ENCODE results near the gene CCNL1. TPM values are rescaled to one million over a fixed set of nuclear protein-coding genes. Genes with fewer than 3 reads are reported as not detected.

The CCNL1 gene
- total and polyA plus RNA-seq, 2 of the 8 experiments (the other 6 are each of a cell fraction or from before 2014, with no cell fraction given): 64.5 to 68.6 TPM

DNA sequence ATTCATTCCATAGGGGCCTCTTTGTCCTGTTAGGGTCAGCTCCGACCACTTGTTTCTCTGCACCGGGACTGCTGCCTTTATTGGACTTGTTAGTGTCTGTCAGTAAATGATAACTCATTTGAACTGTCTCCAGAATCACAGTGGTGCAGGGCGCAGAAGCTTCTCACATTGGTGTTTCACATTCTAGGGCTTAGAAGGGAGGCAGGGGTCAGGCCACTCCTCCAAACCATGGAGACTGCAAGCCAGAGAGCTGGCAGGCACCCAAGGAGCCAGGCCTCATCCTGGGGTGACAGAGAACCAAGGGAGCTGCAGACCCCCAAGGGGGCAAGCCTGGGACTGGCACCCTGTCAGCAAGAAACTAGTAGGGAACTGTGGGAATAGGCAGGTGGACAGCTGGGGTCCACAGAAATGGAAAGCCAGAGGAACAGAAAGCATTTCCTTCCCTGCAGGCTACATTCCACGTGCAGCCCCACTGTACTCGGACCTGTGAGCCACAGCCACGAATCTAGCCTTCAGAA is 49.1 kb downstream of the CCNL1 start:
- Histone ChIP-seq H2BK120ac (replicated peaks; ENCODE audit: low read depth, low read length) (no peak overlapping the region), H3K23ac (ENCODE audit: insufficient read length) (no peak overlapping the region), H2BK12ac (ENCODE audit: low read depth, low read length) (no peak overlapping the region), H3K4me3 (ENCODE audit: extremely low read depth in 1 of 4, insufficient read depth in 2 of 4, low read depth in 3 of 4, low read length in 4 of 4) (no peak overlapping the region), H2BK5ac (ENCODE audit: low read depth, low read length) (no peak overlapping the region), H3K4me1 (replicated peaks in 1 of 4; ENCODE audit: control insufficient read depth in 3 of 4, insufficient read depth in 4 of 4, low read length in 3 of 4) (peaks cover 0 to 6% (median 2%) of the 10 kb centered on the region in 4 experiments; a peak in 3 of 7 replicates), H3K27ac (ENCODE audit: low read depth, low read length) (no peak overlapping the region), H3K56ac (replicated peaks; ENCODE audit: insufficient read length, low read depth, low read length) (no peak overlapping the region), H3K18ac (ENCODE audit: extremely low read depth, low read length) (no peak overlapping the region), H2BK15ac (ENCODE audit: low read length) (no peak overlapping the region), H2AK5ac (ENCODE audit: low read depth, low read length) (no peak overlapping the region), H3K9ac (replicated peaks in 1 of 4; ENCODE audit: extremely low read depth in 1 of 4, low read depth in 3 of 4, low read length in 3 of 4) (no peak overlapping the region), H3K14ac (ENCODE audit: insufficient read length) (no peak overlapping the region), H3K23me2 (ENCODE audit: low read depth, low read length) (no peaks in the 10 kb centered on the region), H4K8ac (ENCODE audit: extremely low read depth, insufficient read depth, low read length) (no peak overlapping the region), H4K91ac (replicated peaks; ENCODE audit: insufficient read length, low read length) (no peak overlapping the region), H3K79me1 (ENCODE audit: low read depth, low read length) (no peaks in the 10 kb centered on the region), H3K4me2 (ENCODE audit: insufficient read depth in 1 of 2, low read depth in 2 of 2, low read length in 2 of 2) (no peak overlapping the region), H2AFZ (ENCODE audit: low read length) (no peak overlapping the region), H3K27me3 (replicated peaks in 1 of 4; ENCODE audit: control insufficient read depth in 3 of 4, extremely low read depth in 1 of 4, insufficient read depth in 3 of 4, low read length in 3 of 4) (no peaks in the 10 kb centered on the region), H4K20me1 (replicated peaks in 1 of 2; ENCODE audit: control insufficient read depth in 1 of 2, insufficient read depth in 2 of 2, low read length in 2 of 2) (no peaks in the 10 kb centered on the region), H3K4ac (replicated peaks; ENCODE audit: insufficient read length, low read depth, low read length) (no peak overlapping the region), H3K9me3 (ENCODE audit: insufficient read depth in 2 of 2, low read depth in 1 of 2, low read length in 1 of 2) (no peaks in the 10 kb centered on the region), H3K79me2 (ENCODE audit: control insufficient read depth in 1 of 2, insufficient read depth in 2 of 2, low read length in 2 of 2) (no peaks in the 10 kb centered on the region), H4K5ac (ENCODE audit: insufficient read length, low read depth, low read length) (no peak overlapping the region), H2BK20ac (ENCODE audit: low read length) (no peak overlapping the region), H3K36me3 (ENCODE audit: control insufficient read depth in 2 of 4, insufficient read depth in 4 of 4, low read length in 3 of 4) (no peaks in the 10 kb centered on the region)
- CTCF ChIA-PET (ENCODE audit: partially characterized antibody): interaction anchor here (0.8 to 56.4 kb wide), 3 partner anchors 12 to 934 kb away, joined by 3 to 1014 read pairs (median 4); no protein-coding TSS in a partner anchor
- FAIRE-seq: no peak
- TF ChIP-seq GTF2F1 (IDR thresholded peaks at IDR 0.05; ENCODE audit: borderline replicate concordance, low read depth, low read length) (no peak), KDM1A (IDR thresholded peaks at IDR 0.05; ENCODE audit: borderline replicate concordance, low read length) (no peak), NANOG (IDR thresholded peaks at IDR 0.05; ENCODE audit: insufficient read depth, low read depth, low read length, poor library complexity, severe bottlenecking) (no peak), RNF2 (IDR thresholded peaks at IDR 0.05; ENCODE audit: borderline replicate concordance, low read depth, low read length, missing control alignments, poor library complexity, severe bottlenecking) (no peak), CBX8 (IDR thresholded peaks at IDR 0.05; ENCODE audit: borderline replicate concordance, low read depth, low read length) (no peak), KDM5A (IDR thresholded peaks at IDR 0.05; ENCODE audit: low read length) (no peak), SP4 (IDR thresholded peaks at IDR 0.05; ENCODE audit: low read length) (no peak), TEAD4 (IDR thresholded peaks at IDR 0.05; ENCODE audit: low read depth, low read length) (no peak), SIN3A (conservative IDR thresholded peaks at IDR 0.05 in 1 of 2, IDR thresholded peaks at IDR 0.05 in 1 of 2; ENCODE audit: low read depth in 1 of 2, low read length in 2 of 2) (no peak), SIX5 (IDR thresholded peaks at IDR 0.05; ENCODE audit: low read depth, low read length) (no peak), CHD2 (IDR thresholded peaks at IDR 0.05; ENCODE audit: low read length) (no peak), HDAC6 (IDR thresholded peaks at IDR 0.05; ENCODE audit: low read depth, low read length) (no peak)
- TF ChIP-seq, protein P1, sequence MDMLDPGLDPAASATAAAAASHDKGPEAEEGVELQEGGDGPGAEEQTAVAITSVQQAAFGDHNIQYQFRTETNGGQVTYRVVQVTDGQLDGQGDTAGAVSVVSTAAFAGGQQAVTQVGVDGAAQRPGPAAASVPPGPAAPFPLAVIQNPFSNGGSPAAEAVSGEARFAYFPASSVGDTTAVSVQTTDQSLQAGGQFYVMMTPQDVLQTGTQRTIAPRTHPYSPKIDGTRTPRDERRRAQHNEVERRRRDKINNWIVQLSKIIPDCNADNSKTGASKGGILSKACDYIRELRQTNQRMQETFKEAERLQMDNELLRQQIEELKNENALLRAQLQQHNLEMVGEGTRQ (IDR thresholded peaks at IDR 0.05; ENCODE audit: low read length): no peak
- 81% methylated on average over 6 of the region's 6 CpGs; no CpG with 5 or more reads in 1 of the 2 experiments for WGBS, 2 experiments (ENCODE audit: extremely low coverage in 1 of 2, insufficient coverage in 1 of 2, insufficient read length in 1 of 2, insufficient replicate concordance in 2 of 2, low coverage in 1 of 2, low lambda C conversion rate in 2 of 2, missing lambda C conversion rate in 1 of 2)
- DNase-seq (ENCODE audit: low read depth in 1 of 2, low spot score in 2 of 2): no peak
- POLR2A ChIA-PET (ENCODE audit: partially characterized antibody): no interaction called here
